Jurkat, Clone E6-1 (cell line): ENCODE data around the gene PLEKHA6. TPM values are rescaled to one million over a fixed set of nuclear protein-coding genes. Genes with fewer than 3 reads are reported as not detected.

ENCODE experiments used
- DNase-seq: peaks from one replicate; pipeline ENCODE4 v3.0.0-alpha.2; 2011; ENCODE audit warnings: low read depth, low spot score
- H3K4me3 ChIP-seq: 2 replicates; pipeline ENCODE4 v1.5.1; 2011; ENCODE audit warnings: mild to moderate bottlenecking, low read length, control low read depth, moderate library complexity
- polyA plus RNA-seq: library from polyadenylated mRNA; unstranded; fragments of >200 nt; gene quantifications from one replicate; pipeline ENCODE4 v1.2.1, GENCODE V29; 2012; ENCODE audit warnings: missing spikeins; ENCODE audit not compliant: insufficient read length, insufficient read depth

PLEKHA6 gene, protein sequence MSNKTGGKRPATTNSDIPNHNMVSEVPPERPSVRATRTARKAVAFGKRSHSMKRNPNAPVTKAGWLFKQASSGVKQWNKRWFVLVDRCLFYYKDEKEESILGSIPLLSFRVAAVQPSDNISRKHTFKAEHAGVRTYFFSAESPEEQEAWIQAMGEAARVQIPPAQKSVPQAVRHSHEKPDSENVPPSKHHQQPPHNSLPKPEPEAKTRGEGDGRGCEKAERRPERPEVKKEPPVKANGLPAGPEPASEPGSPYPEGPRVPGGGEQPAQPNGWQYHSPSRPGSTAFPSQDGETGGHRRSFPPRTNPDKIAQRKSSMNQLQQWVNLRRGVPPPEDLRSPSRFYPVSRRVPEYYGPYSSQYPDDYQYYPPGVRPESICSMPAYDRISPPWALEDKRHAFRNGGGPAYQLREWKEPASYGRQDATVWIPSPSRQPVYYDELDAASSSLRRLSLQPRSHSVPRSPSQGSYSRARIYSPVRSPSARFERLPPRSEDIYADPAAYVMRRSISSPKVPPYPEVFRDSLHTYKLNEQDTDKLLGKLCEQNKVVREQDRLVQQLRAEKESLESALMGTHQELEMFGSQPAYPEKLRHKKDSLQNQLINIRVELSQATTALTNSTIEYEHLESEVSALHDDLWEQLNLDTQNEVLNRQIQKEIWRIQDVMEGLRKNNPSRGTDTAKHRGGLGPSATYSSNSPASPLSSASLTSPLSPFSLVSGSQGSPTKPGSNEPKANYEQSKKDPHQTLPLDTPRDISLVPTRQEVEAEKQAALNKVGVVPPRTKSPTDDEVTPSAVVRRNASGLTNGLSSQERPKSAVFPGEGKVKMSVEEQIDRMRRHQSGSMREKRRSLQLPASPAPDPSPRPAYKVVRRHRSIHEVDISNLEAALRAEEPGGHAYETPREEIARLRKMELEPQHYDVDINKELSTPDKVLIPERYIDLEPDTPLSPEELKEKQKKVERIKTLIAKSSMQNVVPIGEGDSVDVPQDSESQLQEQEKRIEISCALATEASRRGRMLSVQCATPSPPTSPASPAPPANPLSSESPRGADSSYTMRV
- polyA plus RNA-seq: 0.79 TPM

DNA sequence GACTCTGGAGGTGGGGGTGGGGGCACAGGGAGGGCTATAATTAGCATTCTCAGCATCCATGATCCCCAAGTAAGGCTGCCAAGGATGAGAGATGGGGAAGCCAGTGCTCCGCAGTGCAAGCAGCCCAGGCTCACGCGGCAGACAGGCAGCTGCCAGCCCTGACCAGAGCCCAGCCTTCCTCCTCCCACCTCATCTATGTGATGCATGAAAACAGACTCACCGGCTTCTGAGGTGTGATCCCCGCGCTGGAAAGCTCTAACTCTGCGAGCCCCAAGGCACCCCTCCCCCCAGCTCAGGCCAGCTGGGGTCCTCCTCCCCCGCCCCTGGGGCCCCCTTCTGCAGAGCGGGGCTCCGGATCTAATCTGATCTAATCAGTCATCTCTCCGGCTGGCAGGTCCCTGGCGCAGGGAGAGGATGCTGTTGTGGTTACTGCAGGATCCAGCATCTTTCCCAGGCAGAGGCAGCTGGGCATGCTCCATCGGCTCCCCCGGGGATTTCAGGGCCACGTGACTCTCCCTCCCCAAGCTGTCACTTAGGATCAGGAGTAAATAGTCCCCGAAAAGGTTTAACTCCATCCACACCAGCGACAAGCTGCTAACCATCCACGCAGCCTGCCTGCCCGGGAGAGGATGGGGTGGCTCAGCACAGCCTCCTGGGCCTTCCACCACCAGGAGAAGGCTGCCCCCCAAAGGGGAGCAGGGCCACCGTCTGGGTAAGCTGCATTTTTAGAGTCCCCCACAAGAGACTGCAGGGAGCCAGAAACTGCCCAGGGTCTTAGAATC is at the start of gene PLEKHA6:
PLEKHA6 (minus strand) TSS at position 456 of the 782 bp plus-strand sequence. CDS start 86,202 bp downstream, outside the sequence.
- DNase-seq: peak; percentile 18
- H3K4me3 ChIP-seq: no peak within 1 kb of the TSS

GRCh38 chr1:204409123-204409522 is 49.4 kb upstream of the PLEKHA6 start:
- H3K4me3 ChIP-seq: peak overlapping the region; percentile 97
- no peak for DNase-seq

DNA sequence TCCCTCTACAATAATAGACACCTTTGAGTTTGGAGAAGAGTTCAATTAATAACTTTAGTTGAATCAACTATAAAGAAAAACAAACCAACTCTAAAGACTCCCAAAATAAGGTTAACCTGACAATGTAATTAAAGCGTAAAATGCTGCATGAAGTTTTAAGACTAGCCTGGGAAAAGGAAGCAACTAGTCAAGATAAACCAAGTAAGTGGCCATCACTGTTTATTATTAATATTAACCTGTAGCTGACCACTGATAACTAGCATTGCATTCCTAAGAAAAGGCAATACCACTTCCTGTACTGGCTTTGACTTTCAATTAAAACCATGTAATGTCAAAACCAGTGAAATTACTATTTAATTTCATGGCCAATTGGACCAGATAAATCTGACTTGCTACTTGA is 48.9 kb upstream of the PLEKHA6 start:
- H3K4me3 ChIP-seq: peak overlapping the region; percentile 97
- no peak for DNase-seq

DNA sequence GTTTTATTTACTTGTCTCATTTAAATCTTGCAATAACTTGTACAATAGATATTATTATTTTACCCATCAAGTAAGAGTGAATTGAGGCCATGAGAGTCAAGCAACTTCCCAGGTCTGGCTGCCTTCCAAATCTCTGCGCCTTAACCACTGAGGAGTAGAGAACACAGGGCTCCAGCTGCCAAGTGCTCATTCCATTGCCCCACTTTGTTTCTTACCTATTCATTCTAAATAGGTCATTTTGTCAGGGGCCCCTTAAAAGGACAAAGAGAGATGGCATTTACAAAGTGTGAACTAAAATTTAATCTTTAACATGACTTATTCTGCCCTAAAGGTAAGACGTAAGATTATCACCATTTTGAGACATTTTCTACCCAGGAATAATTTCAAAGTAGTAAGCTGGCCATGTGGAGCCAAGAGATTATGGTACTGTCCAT is 48.4 kb upstream of the PLEKHA6 start:
- DNase-seq: peak; percentile 54
- peak overlapping the region; percentile 97 for H3K4me3 ChIP-seq

DNA sequence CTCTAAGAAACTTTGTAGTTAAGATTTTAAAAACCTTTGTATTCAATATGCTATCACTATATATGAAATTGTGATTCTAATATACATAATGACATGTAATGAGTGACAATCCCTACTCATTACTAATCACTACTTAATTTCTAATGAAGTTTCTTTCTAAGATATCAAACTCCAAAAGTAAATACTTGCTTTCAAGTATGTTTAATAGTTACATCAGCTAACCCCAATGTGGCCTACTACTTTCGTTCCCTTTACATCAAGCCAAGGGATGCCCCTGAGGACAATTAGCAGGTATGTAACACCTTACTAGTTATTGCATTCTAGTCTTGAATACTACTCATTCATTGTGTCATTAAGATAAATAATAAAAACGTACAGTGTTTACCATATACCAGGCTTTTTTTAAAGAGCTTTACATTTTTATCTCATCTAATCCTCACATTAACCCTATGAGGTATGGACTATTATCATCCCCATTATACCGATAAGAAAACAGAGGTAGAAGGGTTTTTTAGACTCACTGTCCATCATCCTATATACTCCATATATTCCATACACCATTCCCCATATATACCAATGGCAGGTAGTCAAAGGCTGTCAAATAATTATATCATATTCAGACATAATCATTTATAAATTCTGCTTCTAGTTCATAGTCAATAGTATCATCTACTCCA is 47.7 kb upstream of the PLEKHA6 start:
- H3K4me3 ChIP-seq: peak overlapping the region; percentile 97
- no peak for DNase-seq

GRCh38 chr1:204406621-204407020 is 46.9 kb upstream of the PLEKHA6 start:
- DNase-seq: no peak
- H3K4me3 ChIP-seq: no peak overlapping the region

- H3K4me3 ChIP-seq: no peak overlapping the region
- no peak for DNase-seq
These were observed 46.3 kb upstream of the PLEKHA6 start for GRCh38 chr1:204405988-204406387.

DNA sequence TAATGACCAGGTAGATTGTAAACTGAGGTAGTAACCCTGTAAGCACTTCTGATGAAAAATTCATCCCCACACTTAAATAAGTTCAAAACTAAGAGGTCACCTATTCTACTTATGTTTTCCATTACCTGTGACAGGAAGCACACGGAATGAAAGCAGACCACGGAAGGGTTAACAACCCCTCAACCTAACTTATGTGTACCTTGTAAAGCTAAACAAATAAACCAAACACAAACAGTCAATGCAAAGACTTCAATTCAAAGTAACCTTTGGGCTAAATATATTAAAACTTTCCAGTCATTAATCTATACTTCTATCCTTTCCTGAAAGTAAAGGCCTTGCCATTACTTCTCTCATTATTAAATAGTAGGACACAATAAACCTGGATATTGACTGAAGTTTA is 44.9 kb upstream of the PLEKHA6 start:
- no peak for DNase-seq
- H3K4me3 ChIP-seq: no peak overlapping the region

DNA sequence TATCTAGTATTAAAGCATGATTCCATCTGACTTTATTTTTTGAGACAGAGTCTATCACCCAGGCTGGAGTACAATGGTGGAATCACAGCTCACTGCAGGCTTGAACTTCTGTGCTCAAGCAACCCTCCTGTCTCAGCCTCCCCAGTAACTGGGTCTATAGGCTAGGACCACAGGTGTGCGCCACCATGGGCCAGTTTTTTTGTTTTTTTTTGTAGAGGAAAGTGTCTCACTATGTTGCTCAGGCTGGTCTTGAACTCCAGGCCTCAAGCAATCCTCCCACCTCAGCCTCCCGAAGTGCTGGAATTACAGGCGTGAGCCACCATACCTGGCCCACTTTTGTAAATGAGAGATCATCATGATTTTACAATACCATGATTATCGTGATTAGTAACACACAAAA is 42.7 kb upstream of the PLEKHA6 start:
- no peak overlapping the region for H3K4me3 ChIP-seq
- no peak for DNase-seq

- no peak overlapping the region for H3K4me3 ChIP-seq
- DNase-seq: no peak
These were observed 42.0 kb upstream of the PLEKHA6 start for GRCh38 chr1:204401730-204402129.

- no peak for DNase-seq
These were observed 41.3 kb upstream of the PLEKHA6 start for GRCh38 chr1:204400882-204401510.

GRCh38 chr1:204398197-204399125 is 38.7 kb upstream of the PLEKHA6 start:
- no peak overlapping the region for H3K4me3 ChIP-seq
- peak; percentile 70 for DNase-seq

More at GRCh38 chr1:204400882-204401510, 41.3 kb upstream of the PLEKHA6 start:
- H3K4me3 ChIP-seq: no peak overlapping the region

- H3K4me3 ChIP-seq: no peak overlapping the region
- DNase-seq: no peak
These were observed 36.4 kb upstream of the PLEKHA6 start for GRCh38 chr1:204396015-204396583.

DNA sequence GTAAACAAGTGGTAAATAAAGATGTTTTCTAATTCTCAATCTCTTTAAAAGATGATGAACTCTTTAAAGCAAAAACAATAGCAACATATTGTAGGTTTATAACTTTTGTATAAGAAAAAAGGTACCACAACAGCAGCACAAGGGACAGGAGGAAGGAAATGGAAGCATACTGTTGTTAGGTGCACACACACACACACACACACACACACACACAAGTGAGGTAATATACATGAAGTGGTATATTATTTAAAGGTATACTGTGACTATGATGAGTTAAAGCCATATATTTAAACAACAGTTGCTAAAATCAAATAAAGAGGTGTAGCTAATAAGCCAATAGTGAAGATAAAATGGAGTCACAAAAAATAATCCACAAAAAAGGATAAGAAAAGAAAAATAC is 31.9 kb upstream of the PLEKHA6 start:
- H3K4me3 ChIP-seq: no peak overlapping the region
- no peak for DNase-seq

DNA sequence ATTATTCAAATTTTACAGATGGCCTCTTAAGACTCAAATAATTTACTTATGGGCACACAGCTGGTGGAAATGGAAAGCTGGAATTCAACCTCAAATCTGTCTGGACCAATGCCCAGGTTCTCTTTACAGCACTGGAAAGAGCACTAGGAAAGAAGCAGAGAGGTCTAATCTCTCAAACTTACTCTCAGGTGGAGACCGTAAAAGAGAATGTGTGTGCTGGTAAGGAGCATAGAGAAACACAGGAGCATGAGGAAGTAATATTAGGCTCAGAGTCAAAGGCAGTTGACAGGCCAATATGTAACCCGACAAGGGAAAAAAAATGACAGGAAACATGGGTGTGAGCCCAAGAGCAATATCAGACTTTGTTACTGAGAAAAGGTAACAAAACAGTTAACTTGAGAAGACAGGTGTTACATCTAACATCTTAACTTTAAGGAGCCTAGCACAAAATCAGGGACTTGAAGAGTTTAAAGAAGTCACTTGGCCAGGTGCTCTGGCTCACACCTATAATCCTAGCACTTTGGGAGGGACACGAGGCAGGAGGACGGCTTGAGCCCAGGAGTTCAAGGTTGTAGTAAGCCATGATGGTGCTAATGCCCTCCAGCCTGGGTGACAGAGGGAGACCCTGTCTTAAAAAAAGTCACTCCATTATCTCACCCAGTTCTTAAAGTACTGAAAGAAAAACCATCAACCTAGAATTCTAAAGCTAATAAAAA is 31.2 kb upstream of the PLEKHA6 start:
- no peak for DNase-seq
- no peak overlapping the region for H3K4me3 ChIP-seq

GRCh38 chr1:204385727-204386126 is 26.0 kb upstream of the PLEKHA6 start:
- no peak for DNase-seq

More at GRCh38 chr1:204385727-204386126, 26.0 kb upstream of the PLEKHA6 start:
- no peak overlapping the region for H3K4me3 ChIP-seq
